Measurements from ENCODE around the gene ZBTB49. TPM values are rescaled to one million over a fixed set of nuclear protein-coding genes. Genes with fewer than 3 reads are reported as not detected.

The ZBTB49 gene
- polyA plus RNA-seq, 1 donor from 2014 or later: 16.5 TPM

DNA sequence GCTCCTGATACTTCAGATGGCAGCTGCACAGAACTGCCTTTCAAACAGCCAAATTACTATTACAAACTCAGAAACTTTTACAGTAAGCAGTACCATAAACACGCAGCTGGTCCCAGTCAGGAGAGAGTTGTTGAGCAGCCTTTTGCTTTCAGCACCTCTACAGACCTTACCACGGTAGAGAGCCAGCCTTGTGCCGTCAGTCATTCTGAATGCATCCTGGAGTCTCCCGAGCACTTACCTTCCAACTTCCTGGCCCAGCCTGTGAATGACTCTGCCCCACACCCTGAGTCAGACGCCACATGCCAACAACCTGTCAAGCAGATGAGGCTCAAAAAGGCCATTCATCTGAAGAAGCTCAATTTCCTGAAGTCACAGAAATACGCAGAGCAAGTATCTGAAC is 12.4 kb downstream of the ZBTB49 start:
- no peak overlapping the region for H2AFZ ChIP-seq (ENCODE audit: low read depth, low read length)
- peaks cover 9% of the 10 kb centered on the region for H3K36me3 ChIP-seq (ENCODE audit: insufficient read depth, low read length)
- H3K9me3 ChIP-seq (ENCODE audit: low read length): no peaks in the 10 kb centered on the region
- no peaks in the 10 kb centered on the region for H3K27me3 ChIP-seq (ENCODE audit: insufficient read depth, low read depth, low read length)
- H3K4me2 ChIP-seq (ENCODE audit: low read length): no peak overlapping the region
- no peaks in the 10 kb centered on the region for H3K9me2 ChIP-seq (ENCODE audit: insufficient read depth, low read length)
- H4K20me1 ChIP-seq (ENCODE audit: insufficient read depth): no peaks in the 10 kb centered on the region
- H3K4me3 ChIP-seq (ENCODE audit: low read length): no peak overlapping the region
- TF ChIP-seq TAF1 (IDR thresholded peaks at IDR 0.05; ENCODE audit: low read depth) (no peak), MXI1 (conservative IDR thresholded peaks at IDR 0.05; ENCODE audit: poor library complexity, severe bottlenecking) (no peak), POLR2AphosphoS5 (IDR thresholded peaks at IDR 0.05) (no peak), RAD21 (conservative IDR thresholded peaks at IDR 0.05) (no peak)
- TF ChIP-seq, protein P1, sequence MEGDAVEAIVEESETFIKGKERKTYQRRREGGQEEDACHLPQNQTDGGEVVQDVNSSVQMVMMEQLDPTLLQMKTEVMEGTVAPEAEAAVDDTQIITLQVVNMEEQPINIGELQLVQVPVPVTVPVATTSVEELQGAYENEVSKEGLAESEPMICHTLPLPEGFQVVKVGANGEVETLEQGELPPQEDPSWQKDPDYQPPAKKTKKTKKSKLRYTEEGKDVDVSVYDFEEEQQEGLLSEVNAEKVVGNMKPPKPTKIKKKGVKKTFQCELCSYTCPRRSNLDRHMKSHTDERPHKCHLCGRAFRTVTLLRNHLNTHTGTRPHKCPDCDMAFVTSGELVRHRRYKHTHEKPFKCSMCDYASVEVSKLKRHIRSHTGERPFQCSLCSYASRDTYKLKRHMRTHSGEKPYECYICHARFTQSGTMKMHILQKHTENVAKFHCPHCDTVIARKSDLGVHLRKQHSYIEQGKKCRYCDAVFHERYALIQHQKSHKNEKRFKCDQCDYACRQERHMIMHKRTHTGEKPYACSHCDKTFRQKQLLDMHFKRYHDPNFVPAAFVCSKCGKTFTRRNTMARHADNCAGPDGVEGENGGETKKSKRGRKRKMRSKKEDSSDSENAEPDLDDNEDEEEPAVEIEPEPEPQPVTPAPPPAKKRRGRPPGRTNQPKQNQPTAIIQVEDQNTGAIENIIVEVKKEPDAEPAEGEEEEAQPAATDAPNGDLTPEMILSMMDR (IDR thresholded peaks at IDR 0.05; ENCODE audit: poor library complexity, severe bottlenecking): no peak
- no peak overlapping the region for H3K27ac ChIP-seq (ENCODE audit: low read length)
- no peak overlapping the region for H3K9ac ChIP-seq (ENCODE audit: low read length)
- H3F3A ChIP-seq (ENCODE audit: insufficient read depth, low read length, poor library complexity, severe bottlenecking): no peaks in the 10 kb centered on the region
- H3K79me2 ChIP-seq (replicated peaks; ENCODE audit: insufficient read depth, low read length): peaks cover 5% of the 10 kb centered on the region

DNA sequence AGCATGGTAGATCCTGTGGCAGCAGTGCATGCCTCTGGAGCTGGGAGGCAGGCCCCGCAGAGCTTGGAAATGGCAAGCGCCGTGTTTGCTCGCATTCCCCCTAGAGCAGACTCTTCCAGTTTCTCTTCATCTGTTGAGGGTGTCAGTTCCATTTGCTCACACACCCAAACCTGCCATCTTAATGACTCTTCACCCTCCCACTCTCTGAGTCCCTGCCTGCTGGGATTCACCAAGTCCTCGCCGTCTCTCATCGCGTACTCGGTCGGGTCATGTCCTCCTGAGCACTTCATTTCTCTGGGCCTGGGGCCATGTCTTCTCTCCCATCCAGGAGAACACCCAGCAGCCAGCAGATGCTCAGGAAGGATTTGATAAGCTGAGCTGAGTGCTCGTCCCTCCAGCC is 16.9 kb downstream of the ZBTB49 start:
- no peaks in the 10 kb centered on the region for H4K20me1 ChIP-seq (ENCODE audit: insufficient read depth)
- no peak overlapping the region for H3K27ac ChIP-seq (ENCODE audit: low read length)
- no peaks in the 10 kb centered on the region for H3K27me3 ChIP-seq (ENCODE audit: insufficient read depth, low read depth, low read length)
- H3F3A ChIP-seq (ENCODE audit: insufficient read depth, low read length, poor library complexity, severe bottlenecking): no peaks in the 10 kb centered on the region
- H3K79me2 ChIP-seq (replicated peaks; ENCODE audit: insufficient read depth, low read length): no peaks in the 10 kb centered on the region
- no peak overlapping the region for H3K4me2 ChIP-seq (ENCODE audit: low read length)
- no peak overlapping the region for H3K4me3 ChIP-seq (ENCODE audit: low read length)
- H2AFZ ChIP-seq (ENCODE audit: low read depth, low read length): no peak overlapping the region
- H3K9me2 ChIP-seq (ENCODE audit: insufficient read depth, low read length): no peaks in the 10 kb centered on the region
- TF ChIP-seq TAF1 (IDR thresholded peaks at IDR 0.05; ENCODE audit: low read depth): no peak
- no peak for TF ChIP-seq EP300 (conservative IDR thresholded peaks at IDR 0.05; ENCODE audit: poor library complexity, severe bottlenecking)
- TF ChIP-seq, protein P2, sequence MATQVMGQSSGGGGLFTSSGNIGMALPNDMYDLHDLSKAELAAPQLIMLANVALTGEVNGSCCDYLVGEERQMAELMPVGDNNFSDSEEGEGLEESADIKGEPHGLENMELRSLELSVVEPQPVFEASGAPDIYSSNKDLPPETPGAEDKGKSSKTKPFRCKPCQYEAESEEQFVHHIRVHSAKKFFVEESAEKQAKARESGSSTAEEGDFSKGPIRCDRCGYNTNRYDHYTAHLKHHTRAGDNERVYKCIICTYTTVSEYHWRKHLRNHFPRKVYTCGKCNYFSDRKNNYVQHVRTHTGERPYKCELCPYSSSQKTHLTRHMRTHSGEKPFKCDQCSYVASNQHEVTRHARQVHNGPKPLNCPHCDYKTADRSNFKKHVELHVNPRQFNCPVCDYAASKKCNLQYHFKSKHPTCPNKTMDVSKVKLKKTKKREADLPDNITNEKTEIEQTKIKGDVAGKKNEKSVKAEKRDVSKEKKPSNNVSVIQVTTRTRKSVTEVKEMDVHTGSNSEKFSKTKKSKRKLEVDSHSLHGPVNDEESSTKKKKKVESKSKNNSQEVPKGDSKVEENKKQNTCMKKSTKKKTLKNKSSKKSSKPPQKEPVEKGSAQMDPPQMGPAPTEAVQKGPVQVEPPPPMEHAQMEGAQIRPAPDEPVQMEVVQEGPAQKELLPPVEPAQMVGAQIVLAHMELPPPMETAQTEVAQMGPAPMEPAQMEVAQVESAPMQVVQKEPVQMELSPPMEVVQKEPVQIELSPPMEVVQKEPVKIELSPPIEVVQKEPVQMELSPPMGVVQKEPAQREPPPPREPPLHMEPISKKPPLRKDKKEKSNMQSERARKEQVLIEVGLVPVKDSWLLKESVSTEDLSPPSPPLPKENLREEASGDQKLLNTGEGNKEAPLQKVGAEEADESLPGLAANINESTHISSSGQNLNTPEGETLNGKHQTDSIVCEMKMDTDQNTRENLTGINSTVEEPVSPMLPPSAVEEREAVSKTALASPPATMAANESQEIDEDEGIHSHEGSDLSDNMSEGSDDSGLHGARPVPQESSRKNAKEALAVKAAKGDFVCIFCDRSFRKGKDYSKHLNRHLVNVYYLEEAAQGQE (IDR thresholded peaks at IDR 0.05; ENCODE audit: borderline replicate concordance): no peak
- TF ChIP-seq, protein P1 (IDR thresholded peaks at IDR 0.05; ENCODE audit: poor library complexity, severe bottlenecking): no peak
- TF ChIP-seq EZH2 (IDR thresholded peaks at IDR 0.05; ENCODE audit: borderline replicate concordance, insufficient read depth, low read length, poor library complexity, severe bottlenecking): no peak
- no peak for TF ChIP-seq MXI1 (conservative IDR thresholded peaks at IDR 0.05; ENCODE audit: poor library complexity, severe bottlenecking)
- no peak for TF ChIP-seq RAD21 (conservative IDR thresholded peaks at IDR 0.05)
- no peak for TF ChIP-seq SMC3 (conservative IDR thresholded peaks at IDR 0.05; ENCODE audit: poor library complexity)
- TF ChIP-seq POLR2AphosphoS5 (IDR thresholded peaks at IDR 0.05): no peak
- H3K9ac ChIP-seq (ENCODE audit: low read length): no peak overlapping the region
- H3K9me3 ChIP-seq (ENCODE audit: low read length): no peaks in the 10 kb centered on the region
- peaks cover 8% of the 10 kb centered on the region for H3K36me3 ChIP-seq (ENCODE audit: insufficient read depth, low read length)
